ENCODE measurements around the gene WDR38. TPM values are rescaled to one million over a fixed set of nuclear protein-coding genes. Genes with fewer than 3 reads are reported as not detected.

The WDR38 gene
- total and polyA plus RNA-seq, 8 donors = not detected

DNA sequence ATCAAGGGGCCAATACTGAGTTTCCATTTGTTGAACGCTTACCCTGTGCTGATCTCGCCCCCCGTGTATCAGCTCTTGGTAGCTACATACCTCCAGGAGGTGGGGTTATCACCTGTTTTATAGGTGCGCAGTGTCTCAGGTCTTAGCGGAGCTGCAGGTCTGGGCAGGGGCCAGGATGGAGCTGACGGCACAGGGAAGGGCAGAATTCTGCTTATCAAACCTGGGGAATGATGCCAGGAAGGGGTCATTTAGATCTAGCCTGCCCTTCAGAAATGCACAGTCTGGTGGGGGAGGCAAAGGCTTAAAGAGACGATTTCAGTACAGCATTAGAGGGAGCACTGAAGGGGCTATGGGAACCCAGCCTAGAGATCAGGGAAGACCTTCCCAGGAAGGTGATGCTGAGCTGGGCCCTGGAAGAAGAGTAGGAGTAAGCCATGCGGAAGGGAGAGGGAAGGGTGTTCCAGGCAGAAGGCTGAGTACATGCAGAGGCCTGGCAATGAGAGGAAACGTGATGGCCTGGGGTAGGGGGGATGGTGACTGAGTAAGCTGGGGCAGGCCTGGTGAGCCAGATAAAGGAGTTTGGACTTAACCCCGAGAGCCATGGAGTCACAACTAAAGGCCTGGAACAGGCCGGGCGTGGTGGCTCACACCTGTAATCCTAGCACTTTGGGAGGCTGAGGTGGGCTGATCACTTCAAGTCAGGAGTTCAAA is 44.9 kb upstream of the WDR38 start:
- no peak for DNase-seq
- Histone ChIP-seq H3K4me1 (peaks cover 0 to 18% (median 5%) of the 10 kb centered on the region in 4 donors), H3K27me3 (no peaks in the 10 kb centered on the region), H3K27ac (no peak overlapping the region), H3K4me3 (no peak overlapping the region), H3K9me3 (no peaks in the 10 kb centered on the region), H3K36me3 (peaks cover 0 to 11% (median 0%) of the 10 kb centered on the region in 4 donors)
- TF ChIP-seq EP300 (IDR thresholded peaks at IDR 0.05) = no peak
- TF ChIP-seq POLR2AphosphoS5 (IDR thresholded peaks at IDR 0.05) = no peak
- TF ChIP-seq, protein P1, sequence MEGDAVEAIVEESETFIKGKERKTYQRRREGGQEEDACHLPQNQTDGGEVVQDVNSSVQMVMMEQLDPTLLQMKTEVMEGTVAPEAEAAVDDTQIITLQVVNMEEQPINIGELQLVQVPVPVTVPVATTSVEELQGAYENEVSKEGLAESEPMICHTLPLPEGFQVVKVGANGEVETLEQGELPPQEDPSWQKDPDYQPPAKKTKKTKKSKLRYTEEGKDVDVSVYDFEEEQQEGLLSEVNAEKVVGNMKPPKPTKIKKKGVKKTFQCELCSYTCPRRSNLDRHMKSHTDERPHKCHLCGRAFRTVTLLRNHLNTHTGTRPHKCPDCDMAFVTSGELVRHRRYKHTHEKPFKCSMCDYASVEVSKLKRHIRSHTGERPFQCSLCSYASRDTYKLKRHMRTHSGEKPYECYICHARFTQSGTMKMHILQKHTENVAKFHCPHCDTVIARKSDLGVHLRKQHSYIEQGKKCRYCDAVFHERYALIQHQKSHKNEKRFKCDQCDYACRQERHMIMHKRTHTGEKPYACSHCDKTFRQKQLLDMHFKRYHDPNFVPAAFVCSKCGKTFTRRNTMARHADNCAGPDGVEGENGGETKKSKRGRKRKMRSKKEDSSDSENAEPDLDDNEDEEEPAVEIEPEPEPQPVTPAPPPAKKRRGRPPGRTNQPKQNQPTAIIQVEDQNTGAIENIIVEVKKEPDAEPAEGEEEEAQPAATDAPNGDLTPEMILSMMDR (IDR thresholded peaks at IDR 0.05) = no peak
- TF ChIP-seq POLR2A (IDR thresholded peaks at IDR 0.05) = no peak
- intact Hi-C loops (cut with DNase I; ENCODE audit: low total_unique reads) = no loop called here
- 57 to 78% (median 73%) methylated on average over 11 to 12 of the region's 12 CpGs for WGBS, 5 donors

DNA sequence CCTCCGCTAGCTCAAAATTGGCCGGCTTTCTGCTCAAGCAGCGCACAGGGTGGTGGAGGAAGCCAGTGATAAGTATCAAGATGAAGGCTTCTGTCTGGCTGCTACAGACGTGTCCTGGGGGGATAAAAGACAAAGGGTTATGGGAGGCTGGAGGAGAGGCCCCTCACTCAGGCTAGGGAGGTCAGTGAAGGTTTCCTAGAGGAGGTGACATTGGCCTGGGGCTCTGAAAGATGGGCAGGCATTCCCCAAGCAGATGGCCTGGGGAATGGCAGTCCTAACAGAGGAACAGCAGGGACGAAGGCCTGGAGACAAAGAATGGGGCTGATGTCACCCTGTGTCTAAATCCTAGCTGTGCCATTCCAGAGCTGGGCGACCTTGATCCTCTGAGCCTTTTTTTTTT is 44.0 kb upstream of the WDR38 start:
- WGBS, 5 donors = 89 to 94% (median 91%) methylated on average over 6 of the region's 6 CpGs
- H3K27ac ChIP-seq = no peak overlapping the region
- no peak for DNase-seq

DNA sequence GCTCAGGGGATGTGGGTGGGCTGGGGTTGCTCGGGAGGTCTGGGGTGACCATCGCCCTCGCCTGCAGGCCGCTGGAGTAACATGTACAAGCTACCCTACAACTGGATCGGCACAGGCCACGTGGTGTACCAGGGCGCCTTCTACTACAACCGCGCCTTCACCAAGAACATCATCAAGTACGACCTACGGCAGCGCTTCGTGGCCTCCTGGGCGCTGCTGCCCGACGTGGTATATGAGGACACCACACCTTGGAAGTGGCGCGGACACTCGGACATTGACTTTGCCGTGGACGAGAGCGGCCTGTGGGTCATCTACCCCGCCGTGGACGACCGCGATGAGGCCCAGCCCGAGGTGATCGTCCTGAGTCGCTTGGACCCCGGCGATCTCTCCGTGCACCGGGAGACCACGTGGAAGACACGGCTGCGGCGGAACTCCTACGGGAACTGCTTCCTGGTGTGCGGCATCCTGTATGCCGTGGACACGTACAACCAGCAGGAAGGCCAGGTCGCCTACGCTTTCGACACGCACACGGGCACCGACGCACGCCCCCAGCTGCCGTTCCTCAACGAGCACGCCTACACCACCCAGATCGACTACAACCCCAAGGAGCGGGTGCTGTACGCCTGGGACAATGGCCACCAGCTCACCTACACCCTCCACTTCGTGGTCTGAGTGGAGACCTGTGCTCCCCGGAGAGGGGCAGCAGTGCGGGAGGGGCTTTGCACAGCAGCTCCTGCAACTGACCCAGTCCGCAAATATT is 43.3 kb upstream of the WDR38 start:
- 90 to 97% (median 94%) methylated on average over 29 to 60 of the region's 60 CpGs for WGBS, 5 donors
- Histone ChIP-seq H3K27me3 (no peaks in the 10 kb centered on the region), H3K9me3 (no peaks in the 10 kb centered on the region), H3K36me3 (peaks cover 0 to 8% (median 0%) of the 10 kb centered on the region in 4 donors), H3K27ac (no peak overlapping the region), H3K4me3 (no peak overlapping the region), H3K4me1 (peaks cover 0 to 18% (median 5%) of the 10 kb centered on the region in 4 donors)
- no peak for DNase-seq
- TF ChIP-seq POLR2AphosphoS5 (IDR thresholded peaks at IDR 0.05) (no peak), POLR2A (IDR thresholded peaks at IDR 0.05) (no peak), EP300 (IDR thresholded peaks at IDR 0.05) (no peak)
- TF ChIP-seq, protein P1 (IDR thresholded peaks at IDR 0.05) = no peak
- intact Hi-C loops (cut with DNase I; ENCODE audit: low total_unique reads) = no loop called here

More for the DNA sequence above, 44.0 kb upstream of the WDR38 start:
- intact Hi-C loops (cut with DNase I; ENCODE audit: low total_unique reads) = no loop called here
- H3K36me3 ChIP-seq = peaks cover 0 to 11% (median 0%) of the 10 kb centered on the region in 4 donors
- H3K9me3 ChIP-seq = no peaks in the 10 kb centered on the region
- TF ChIP-seq POLR2A (IDR thresholded peaks at IDR 0.05) (no peak), EP300 (IDR thresholded peaks at IDR 0.05) (no peak), POLR2AphosphoS5 (IDR thresholded peaks at IDR 0.05) (no peak)
- TF ChIP-seq, protein P1 (IDR thresholded peaks at IDR 0.05) = no peak
- H3K4me3 ChIP-seq = no peak overlapping the region
- peaks cover 0 to 18% (median 5%) of the 10 kb centered on the region in 4 donors for H3K4me1 ChIP-seq
- no peaks in the 10 kb centered on the region for H3K27me3 ChIP-seq

DNA sequence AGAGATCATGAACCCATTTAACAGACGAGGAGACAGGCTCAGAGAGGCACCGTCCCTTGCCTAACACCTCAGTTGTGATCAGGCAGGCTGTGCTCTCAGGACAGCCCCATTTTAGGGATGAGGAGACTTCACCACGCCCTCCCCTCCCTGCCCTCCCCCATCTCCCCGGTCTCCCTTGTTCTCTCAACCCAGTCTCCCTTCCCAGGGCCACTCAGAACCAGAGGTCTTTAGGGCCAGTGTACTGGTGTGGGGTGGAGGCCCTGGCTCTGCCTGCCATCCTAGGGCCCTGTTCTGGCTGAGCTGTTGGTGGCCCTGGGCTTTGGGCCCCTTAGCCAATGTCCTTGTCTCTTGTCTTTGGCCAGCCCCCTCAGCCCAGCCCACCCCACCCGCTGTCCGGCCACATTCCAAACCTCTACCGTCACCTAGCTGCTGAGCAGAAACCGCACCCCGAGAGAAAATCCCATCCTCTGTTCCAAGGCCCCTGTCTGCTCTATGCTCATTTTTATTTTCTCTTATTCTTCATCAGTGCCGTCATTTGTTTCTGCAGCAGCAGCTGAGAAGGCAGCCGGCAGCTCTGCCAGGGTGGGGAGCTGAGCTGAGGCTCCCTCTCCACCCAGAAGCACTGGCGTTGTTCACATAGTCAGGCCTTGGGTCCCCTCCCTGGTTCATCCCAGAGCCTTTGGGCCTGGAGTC is 42.5 kb upstream of the WDR38 start:
- Histone ChIP-seq H3K4me1 (peaks cover 0 to 18% (median 5%) of the 10 kb centered on the region in 4 donors), H3K27ac (peak overlapping the region in 4 of 5 donors; percentile 11 to 66 (median 52)), H3K4me3 (no peak overlapping the region), H3K36me3 (peaks cover 0 to 8% (median 0%) of the 10 kb centered on the region in 4 donors), H3K27me3 (no peaks in the 10 kb centered on the region), H3K9me3 (no peaks in the 10 kb centered on the region)
- intact Hi-C loops (cut with DNase I; ENCODE audit: low total_unique reads) = no loop called here
- WGBS, 5 donors = 46 to 62% (median 61%) methylated on average over 12 of the region's 12 CpGs
- TF ChIP-seq, protein P1 (IDR thresholded peaks at IDR 0.05) = no peak
- TF ChIP-seq POLR2A (IDR thresholded peaks at IDR 0.05) (no peak), POLR2AphosphoS5 (IDR thresholded peaks at IDR 0.05) (no peak), EP300 (IDR thresholded peaks at IDR 0.05) (no peak)
- DNase-seq = peak in 1 of 2 donors; percentile 90
